Subcutaneous abdominal adipose tissue (tissue), 5 donors: ENCODE data around the gene EFHC2.

Source experiments
- H3K27ac ChIP-seq: one replicate; pipeline ENCODE4 v1.7.0; 2013; ENCODE audit warnings: low read depth, mild to moderate bottlenecking, inconsistent platforms, low read length, moderate library complexity
- H3K27me3 ChIP-seq, 5 donors: one replicate each; pipeline ENCODE4 v1.7.0; 2013; ENCODE audit warnings: low read length in 5 of 5, inconsistent platforms in 1 of 5; ENCODE audit not compliant: control insufficient read depth in 5 of 5, insufficient read depth in 4 of 5
- H3K36me3 ChIP-seq, 5 donors: one replicate each; pipeline ENCODE4 v1.7.0; 2013; ENCODE audit warnings: low read length in 5 of 5; ENCODE audit not compliant: control insufficient read depth in 5 of 5, insufficient read depth in 5 of 5
- H3K4me1 ChIP-seq, 5 donors: one replicate each; pipeline ENCODE4 v1.7.0; 2013; ENCODE audit warnings: low read length in 5 of 5, mild to moderate bottlenecking in 3 of 5, moderate library complexity in 1 of 5; ENCODE audit not compliant: control insufficient read depth in 5 of 5, insufficient read depth in 5 of 5
- H3K4me3 ChIP-seq, 5 donors: one replicate each; pipeline ENCODE4 v1.7.0; 2013; ENCODE audit warnings: low read length in 5 of 5, low read depth in 1 of 5
- H3K9ac ChIP-seq, 5 donors: one replicate each; pipeline ENCODE4 v1.7.0; 2013; ENCODE audit warnings: low read length in 5 of 5, mild to moderate bottlenecking in 4 of 5, moderate library complexity in 3 of 5
- H3K9me3 ChIP-seq, 5 donors: one replicate each; pipeline ENCODE4 v1.7.0; 2013; ENCODE audit warnings: low read length in 5 of 5; ENCODE audit not compliant: control insufficient read depth in 5 of 5
- donor health status: healthy.
- donor health status: healthy.
- donor health status: healthy.
- donor health status: healthy.
- donor health status: healthy.

Gene EFHC2, protein sequence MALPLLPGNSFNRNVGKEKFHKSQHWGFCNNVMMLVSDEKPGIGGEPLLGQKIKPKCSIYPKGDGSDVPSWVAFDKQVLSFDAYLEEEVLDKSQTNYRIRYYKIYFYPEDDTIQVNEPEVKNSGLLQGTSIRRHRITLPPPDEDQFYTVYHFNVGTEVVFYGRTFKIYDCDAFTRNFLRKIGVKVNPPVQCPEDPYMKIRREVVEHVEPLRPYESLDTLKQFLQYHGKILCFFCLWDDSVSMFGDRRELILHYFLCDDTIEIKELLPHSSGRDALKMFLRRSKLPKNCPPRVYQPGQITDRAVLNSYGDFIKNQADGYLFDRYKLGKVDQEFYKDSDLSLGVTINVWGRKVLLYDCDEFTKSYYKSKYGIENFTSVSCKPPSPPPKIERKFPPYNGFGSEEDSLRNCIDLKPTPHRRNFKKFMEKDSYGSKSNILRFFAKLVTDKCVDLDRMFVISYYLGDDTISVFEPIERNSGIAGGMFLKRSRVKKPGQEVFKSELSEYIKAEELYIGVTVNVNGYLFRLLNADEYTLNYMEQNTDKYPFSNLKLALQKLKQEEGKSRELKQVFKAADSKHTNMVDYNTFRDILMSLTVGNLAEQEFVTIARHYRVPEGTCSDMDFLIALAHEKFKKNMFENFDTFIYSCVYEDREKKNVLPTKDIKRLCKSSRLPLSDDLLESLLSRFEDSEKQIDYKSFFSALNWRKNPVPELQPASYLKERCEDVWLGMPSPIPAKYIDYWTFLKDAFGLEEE

DNA sequence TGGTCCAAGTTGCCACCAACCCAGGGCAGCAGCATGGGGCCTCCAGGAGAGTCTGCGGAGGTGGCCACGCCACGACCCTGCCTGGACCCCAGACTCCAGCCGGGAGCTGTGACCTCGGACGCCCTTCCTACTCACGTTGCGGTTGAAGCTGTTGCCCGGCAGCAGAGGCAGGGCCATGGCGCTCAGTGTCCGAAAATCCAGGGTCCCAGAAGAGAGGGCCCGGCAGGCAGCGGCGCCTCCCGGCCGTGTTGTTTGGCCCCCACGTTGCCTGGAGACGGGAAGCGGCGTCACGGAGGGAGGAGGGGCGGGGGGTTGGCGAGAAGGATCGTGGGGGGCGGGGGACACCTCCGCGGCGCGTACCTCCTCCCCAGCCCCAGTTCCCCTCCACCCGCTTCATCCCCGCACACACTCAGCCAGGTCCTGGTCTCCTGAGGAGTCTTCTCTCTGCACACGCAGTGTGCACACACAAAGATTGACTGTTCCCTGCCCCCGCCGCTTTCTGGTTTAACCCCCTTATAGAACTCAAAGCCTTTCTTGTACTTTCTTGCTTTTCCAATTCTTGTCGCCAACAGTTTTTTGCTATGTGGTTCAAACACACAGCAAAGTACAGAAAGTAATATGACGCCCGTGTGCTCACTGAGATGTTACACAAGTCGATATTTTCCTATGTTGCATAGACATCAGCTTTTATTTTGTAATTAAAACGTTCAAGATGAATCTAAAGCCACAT, at the start of gene EFHC2:
TSS of gene EFHC2 (minus strand) at position 261 of the 730 bp plus-strand sequence. CDS start at position 177, 84 bp downstream.
- peak within 1 kb of the TSS; percentile 36 to 67 (median 58) for H3K4me3 ChIP-seq
- H3K9me3 ChIP-seq, result no peaks in the 10 kb centered on the region

DNA sequence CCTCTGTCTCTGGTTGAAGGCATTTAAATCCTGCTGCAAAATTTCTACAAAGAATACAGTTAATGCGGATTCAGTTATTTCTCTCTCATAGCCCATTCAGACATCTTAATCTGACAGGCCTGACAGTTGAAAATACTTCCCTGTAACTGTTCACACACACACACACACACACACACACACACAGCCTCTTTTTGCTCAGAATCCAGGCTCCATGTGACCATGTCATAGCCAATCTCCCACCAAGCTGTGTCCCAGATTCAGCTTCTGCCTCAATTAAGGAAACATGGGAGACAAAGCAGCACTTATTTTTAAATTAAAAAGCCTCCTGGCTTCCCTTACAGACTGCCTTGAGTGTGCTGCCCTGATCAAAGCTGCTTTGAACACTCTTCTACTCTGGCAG, 49.3 kb upstream of the EFHC2 start:
- Histone ChIP-seq H3K4me3 (no peak overlapping the region), H3K27me3 (peaks cover 0 to 7% (median 0%) of the 10 kb centered on the region in 5 donors), H3K27ac (no peak overlapping the region)

More for the DNA sequence above, at the start of gene EFHC2:
- Histone ChIP-seq H3K27ac (no peak within 1 kb of the TSS), H3K27me3 (peaks cover 0 to 11% (median 2%) of the 10 kb centered on the region in 5 donors), H3K36me3 (no peaks in the 10 kb centered on the region), H3K4me1 (peaks cover 0 to 4% (median 0%) of the 10 kb centered on the region in 5 donors), H3K9ac (peak within 1 kb of the TSS in 3 of 5 donors; percentile 41 to 51 (median 51))

DNA sequence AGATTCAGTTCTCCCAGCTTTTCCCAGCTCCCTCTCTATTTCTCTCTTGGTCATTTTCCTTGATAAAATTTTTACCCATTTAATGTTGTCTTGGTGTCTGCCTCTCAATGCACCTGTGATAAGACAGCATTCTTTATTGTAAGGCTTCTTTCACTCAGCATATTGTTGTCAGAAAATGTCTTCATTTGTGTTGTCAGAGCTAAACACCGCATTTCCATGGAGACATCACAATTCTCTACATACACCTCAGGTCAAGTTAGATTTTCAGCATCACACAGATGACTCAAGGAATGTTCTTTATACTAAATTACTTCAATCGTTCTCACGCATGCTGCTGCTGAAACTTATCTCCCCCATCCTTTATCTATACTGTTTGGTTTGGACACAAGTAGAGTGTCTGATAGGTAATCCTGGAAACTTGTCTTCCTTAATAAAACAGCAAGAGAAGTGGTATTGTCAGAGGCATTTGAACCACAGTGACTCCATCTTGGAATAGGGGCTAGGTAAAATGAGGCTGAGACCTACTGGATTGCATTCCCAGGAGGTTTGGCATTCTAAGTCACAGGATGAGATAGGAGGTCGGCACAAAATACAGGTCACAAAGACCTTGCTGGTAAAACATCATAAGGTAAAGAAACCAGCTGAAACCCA, 41.3 kb upstream of the EFHC2 start:
- Histone ChIP-seq H3K9ac (no peak overlapping the region), H3K27me3 (peaks cover 0 to 5% (median 2%) of the 10 kb centered on the region in 5 donors), H3K36me3 (no peaks in the 10 kb centered on the region), H3K27ac (no peak overlapping the region), H3K4me3 (no peak overlapping the region), H3K9me3 (no peaks in the 10 kb centered on the region), H3K4me1 (no peaks in the 10 kb centered on the region)

More for the DNA sequence above, 49.3 kb upstream of the EFHC2 start:
- no peaks in the 10 kb centered on the region for H3K4me1 ChIP-seq
- H3K9ac ChIP-seq, result no peak overlapping the region
- peaks cover 0 to 17% (median 7%) of the 10 kb centered on the region in 5 donors for H3K9me3 ChIP-seq
- H3K36me3 ChIP-seq, result no peaks in the 10 kb centered on the region

DNA sequence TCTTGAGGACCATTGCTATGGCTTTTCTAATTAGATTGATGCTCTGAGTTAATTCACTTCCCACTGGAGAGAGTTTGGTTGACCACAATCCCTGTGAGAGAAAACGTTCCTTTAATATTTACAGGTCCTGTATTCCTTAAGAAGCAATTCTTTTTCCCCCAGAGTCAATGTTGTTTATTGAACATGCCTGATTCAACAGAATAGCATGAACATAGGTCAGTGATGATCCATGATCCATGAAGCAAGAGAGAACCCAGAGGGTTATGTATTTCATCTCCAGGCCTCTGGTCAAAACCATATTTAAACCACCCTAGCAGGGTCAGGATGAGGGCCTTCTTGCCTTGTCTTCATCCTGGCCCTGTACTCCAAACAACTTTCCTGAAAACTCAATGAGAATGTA, 39.4 kb upstream of the EFHC2 start:
- H3K9me3 ChIP-seq, result no peaks in the 10 kb centered on the region
- peaks cover 0 to 6% (median 0%) of the 10 kb centered on the region in 5 donors for H3K27me3 ChIP-seq
- no peaks in the 10 kb centered on the region for H3K36me3 ChIP-seq
- no peak overlapping the region for H3K4me3 ChIP-seq
- no peak overlapping the region for H3K27ac ChIP-seq
- H3K4me1 ChIP-seq, result no peaks in the 10 kb centered on the region
- no peak overlapping the region for H3K9ac ChIP-seq

DNA sequence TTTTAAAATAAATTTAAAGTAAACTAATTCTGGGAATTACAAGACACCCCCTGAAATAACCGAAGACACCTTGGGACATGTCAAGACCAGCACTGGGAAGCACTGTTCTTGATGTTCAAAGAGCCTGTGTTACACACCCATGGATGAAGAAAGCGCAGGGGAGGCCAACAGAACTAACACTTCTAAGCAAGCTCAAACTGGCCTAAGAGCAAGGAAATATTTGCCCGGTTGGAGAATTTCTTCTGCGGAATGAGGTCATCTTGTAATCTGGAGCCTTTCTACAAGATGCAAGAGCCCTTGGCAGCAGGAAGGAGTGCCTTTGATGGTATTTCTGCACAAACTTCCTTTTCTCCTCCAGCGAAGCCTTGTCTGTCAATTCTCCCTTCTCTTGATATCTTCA, 9.3 kb upstream of the EFHC2 start:
- no peak overlapping the region for H3K27ac ChIP-seq
- H3K9ac ChIP-seq, result no peak overlapping the region
- no peaks in the 10 kb centered on the region for H3K9me3 ChIP-seq
- H3K36me3 ChIP-seq, result no peaks in the 10 kb centered on the region
- H3K4me1 ChIP-seq, result no peaks in the 10 kb centered on the region
- H3K27me3 ChIP-seq, result peaks cover 0 to 5% (median 0%) of the 10 kb centered on the region in 5 donors
- no peak overlapping the region for H3K4me3 ChIP-seq

DNA sequence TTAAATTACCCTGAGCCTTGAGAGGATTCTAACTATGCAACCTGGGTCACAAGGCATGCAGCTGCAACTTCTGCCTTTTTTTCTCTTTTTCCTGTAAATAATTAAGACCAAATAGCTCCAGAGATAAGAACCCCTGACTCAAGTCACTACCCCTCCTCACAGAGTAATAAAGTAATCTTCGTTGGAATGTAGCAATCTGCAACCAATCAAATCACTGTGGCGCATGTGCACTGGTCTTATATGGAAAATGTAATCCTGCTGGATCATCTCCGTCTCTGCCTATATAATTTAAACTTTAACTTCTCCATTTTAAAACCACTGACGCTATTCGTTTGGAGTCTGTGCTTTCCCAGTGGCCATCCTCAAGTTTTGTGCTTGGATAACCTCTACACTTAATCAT, 6.1 kb upstream of the EFHC2 start:
- H3K9me3 ChIP-seq, result no peaks in the 10 kb centered on the region
- peaks cover 0 to 6% (median 0%) of the 10 kb centered on the region in 5 donors for H3K27me3 ChIP-seq
- H3K4me1 ChIP-seq, result no peaks in the 10 kb centered on the region
- no peak overlapping the region for H3K27ac ChIP-seq
- H3K9ac ChIP-seq, result no peak overlapping the region
- no peak overlapping the region for H3K4me3 ChIP-seq
- no peaks in the 10 kb centered on the region for H3K36me3 ChIP-seq

DNA sequence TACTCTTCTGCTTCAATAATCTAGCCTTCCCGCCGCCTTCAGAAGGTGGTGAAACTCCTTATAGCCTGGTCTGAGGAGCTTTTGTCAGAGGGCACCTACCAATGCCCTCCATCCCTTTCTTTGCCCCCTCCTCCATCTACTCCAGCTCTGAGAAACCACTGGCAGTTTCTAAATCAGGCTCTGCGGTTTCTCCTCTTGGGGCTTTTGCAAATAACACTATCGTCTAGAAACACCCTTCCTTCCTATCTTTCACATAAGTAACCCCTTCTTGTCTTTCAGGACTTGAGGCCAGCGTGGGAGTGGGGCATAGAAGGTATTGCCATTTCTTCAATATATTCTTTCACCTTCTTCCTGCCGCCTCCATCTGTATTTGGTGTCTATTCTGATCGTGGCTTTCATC, 1.2 kb upstream of the EFHC2 start:
- H3K9me3 ChIP-seq, result no peaks in the 10 kb centered on the region
- peaks cover 0 to 11% (median 2%) of the 10 kb centered on the region in 5 donors for H3K27me3 ChIP-seq
- H3K4me3 ChIP-seq, result peak overlapping the region in 1 of 5 donors; percentile 67
- H3K9ac ChIP-seq, result peak overlapping the region in 1 of 5 donors; percentile 35
- H3K36me3 ChIP-seq, result no peaks in the 10 kb centered on the region
- no peak overlapping the region for H3K27ac ChIP-seq
- peaks cover 0 to 4% (median 0%) of the 10 kb centered on the region in 5 donors for H3K4me1 ChIP-seq

DNA sequence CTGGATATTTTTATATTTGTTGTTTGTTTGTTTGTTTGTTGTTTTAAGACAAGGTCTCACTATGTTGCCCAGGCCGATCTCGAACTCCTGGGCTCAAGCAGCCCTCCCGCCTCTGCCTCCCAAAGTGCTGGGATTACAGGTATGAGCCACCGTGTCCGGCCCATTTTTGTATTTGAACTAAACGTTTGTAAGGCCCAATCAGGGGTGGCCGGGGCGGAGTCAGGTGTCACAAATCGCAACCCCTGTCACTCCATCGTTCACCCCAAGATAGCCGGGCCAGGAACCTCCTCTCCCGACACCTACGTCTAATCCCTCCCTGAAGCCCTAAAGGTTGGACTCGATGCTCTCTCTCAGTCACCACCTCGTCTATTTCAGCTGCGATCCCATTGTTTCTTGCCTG, 722 bp upstream of the EFHC2 start:
- Histone ChIP-seq H3K27ac (no peak overlapping the region), H3K27me3 (peaks cover 0 to 11% (median 2%) of the 10 kb centered on the region in 5 donors), H3K36me3 (no peaks in the 10 kb centered on the region), H3K4me1 (peaks cover 0 to 4% (median 0%) of the 10 kb centered on the region in 5 donors), H3K4me3 (peak overlapping the region in 4 of 5 donors; percentile 57 to 67 (median 60)), H3K9ac (peak overlapping the region in 1 of 5 donors; percentile 35), H3K9me3 (no peaks in the 10 kb centered on the region)

DNA sequence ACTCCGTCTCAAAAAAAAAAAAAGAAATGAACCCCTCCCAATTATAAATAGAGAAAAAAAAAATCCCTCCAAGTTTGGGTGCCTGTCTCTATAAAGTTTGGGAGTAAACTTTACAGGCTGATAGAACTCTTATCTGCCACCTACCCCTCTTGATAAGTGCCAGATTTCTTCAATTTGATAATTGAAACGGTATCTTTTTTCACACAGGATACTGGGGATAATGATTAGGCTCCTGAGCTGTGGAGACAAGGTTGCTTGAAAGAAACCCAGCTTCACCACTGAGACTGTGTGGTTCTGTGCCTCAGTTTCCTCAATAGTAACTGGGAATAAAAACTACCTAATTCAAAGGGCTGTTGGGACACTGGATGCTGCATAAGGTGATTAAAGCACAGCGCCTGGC, 606 bp downstream of the EFHC2 start:
- peaks cover 0 to 11% (median 2%) of the 10 kb centered on the region in 5 donors for H3K27me3 ChIP-seq
- H3K9ac ChIP-seq, result peak overlapping the region in 1 of 5 donors; percentile 51
- H3K27ac ChIP-seq, result no peak overlapping the region
- no peaks in the 10 kb centered on the region for H3K9me3 ChIP-seq
- no peaks in the 10 kb centered on the region for H3K36me3 ChIP-seq
- H3K4me1 ChIP-seq, result peaks cover 0 to 4% (median 0%) of the 10 kb centered on the region in 5 donors
- peak overlapping the region in 3 of 5 donors; percentile 36 to 57 (median 53) for H3K4me3 ChIP-seq
